IMR-90 (cell line): Measurements from ENCODE around the gene TMEM235. TPM values are rescaled to one million over a fixed set of nuclear protein-coding genes. Genes with fewer than 3 reads are reported as not detected.

Experiments
- ATAC-seq: fragments of 200-7000 bp; cut with Tn5 transposase; 2 replicates; pipeline ENCODE4 v1.9.1; 2020; ENCODE audit warnings: low read depth, mild to moderate bottlenecking, moderate library complexity
- BruUV-seq: library from RNA; stranded (reverse); fragments of 400-500 nt; replicated peaks from 2 replicates; lab custom pipeline; 2021; lab: Mats Ljungman, UMichigan
- CTCF ChIA-PET: fragments of 300-600 bp; formaldehyde crosslinking; extraction: SDS; loops from one replicate; lab custom pipeline; 2021; ENCODE audit warnings: antibody characterized with exemption; lab: Yijun Ruan, JAX
- POLR2A ChIA-PET: fragments of 300-600 bp; sonication (Branson Sonifier 250); formaldehyde crosslinking; loops from one replicate; lab custom pipeline; 2022; ENCODE audit warnings: antibody characterized with exemption; ENCODE audit not compliant: unreplicated experiment; lab: Charles Lee
- DNase-seq: peaks from one replicate; pipeline ENCODE4 v3.0.0; 2013
- H2AFZ ChIP-seq: replicated peaks from 2 replicates; pipeline ENCODE3; 2013; ENCODE audit warnings: low read length, mild to moderate bottlenecking; ENCODE audit not compliant: poor library complexity
- H2AK5ac ChIP-seq: 2 replicates; pipeline ENCODE4 v1.6.1; 2013; ENCODE audit warnings: low read depth, low read length, inconsistent platforms
- H2AK9ac ChIP-seq: replicated peaks from 2 replicates; pipeline ENCODE3; 2013; ENCODE audit warnings: mild to moderate bottlenecking, low read depth, low read length, moderate library complexity; ENCODE audit not compliant: poor library complexity
- H2BK120ac ChIP-seq: 2 replicates; pipeline ENCODE4 v1.6.1; 2013; ENCODE audit warnings: low read depth, low read length, inconsistent platforms
- H2BK15ac ChIP-seq: 3 replicates; pipeline ENCODE4 v1.6.1; 2013; ENCODE audit warnings: low read depth, low read length, inconsistent platforms
- H2BK20ac ChIP-seq: 2 replicates; pipeline ENCODE4 v1.6.1; 2013; ENCODE audit warnings: low read depth, mild to moderate bottlenecking, inconsistent platforms, low read length, moderate library complexity
- H2BK5ac ChIP-seq: 2 replicates; pipeline ENCODE4 v1.6.1; 2013; ENCODE audit warnings: mild to moderate bottlenecking, low read depth, low read length, inconsistent platforms; ENCODE audit not compliant: poor library complexity, severe bottlenecking
- H3K14ac ChIP-seq: replicated peaks from 2 replicates; pipeline ENCODE4 v1.6.1; 2013; ENCODE audit warnings: low read depth, low read length, inconsistent platforms
- H3K18ac ChIP-seq: 2 replicates; pipeline ENCODE4 v1.6.1; 2013; ENCODE audit warnings: low read depth, low read length, control low read depth
- H3K23ac ChIP-seq: 2 replicates; pipeline ENCODE4 v1.6.1; 2013; ENCODE audit warnings: low read depth, low read length, inconsistent platforms
- H3K27ac ChIP-seq: 2 replicates; pipeline ENCODE4 v1.5.1; 2013; ENCODE audit warnings: mild to moderate bottlenecking, control low read depth, low read length; ENCODE audit not compliant: insufficient read depth
- H3K27me3 ChIP-seq: 2 replicates; pipeline ENCODE4 v1.6.1; 2013; ENCODE audit warnings: low read length; ENCODE audit not compliant: control insufficient read depth, insufficient read depth
- H3K36me3 ChIP-seq: 2 replicates; pipeline ENCODE4 v1.6.1; 2013; ENCODE audit warnings: low read length, mixed read lengths; ENCODE audit not compliant: control insufficient read depth, insufficient read depth
- H3K4ac ChIP-seq: 2 replicates; pipeline ENCODE4 v1.6.1; 2013; ENCODE audit warnings: low read depth, low read length, inconsistent platforms
- H3K4me1 ChIP-seq: 2 replicates; pipeline ENCODE4 v1.6.1; 2013; ENCODE audit warnings: low read length, mixed read lengths; ENCODE audit not compliant: control insufficient read depth, insufficient read depth
- H3K4me2 ChIP-seq: 2 replicates; pipeline ENCODE4 v1.6.1; 2013; ENCODE audit warnings: low read depth, mild to moderate bottlenecking, control low read depth, low read length, moderate library complexity
- H3K4me3 ChIP-seq: 2 replicates; pipeline ENCODE4 v1.5.1; 2013; ENCODE audit warnings: low read depth, mild to moderate bottlenecking, control low read depth, low read length, moderate library complexity; ENCODE audit not compliant: insufficient read depth
- H3K56ac ChIP-seq: 2 replicates; pipeline ENCODE4 v1.6.1; 2013; ENCODE audit warnings: low read length, inconsistent platforms; ENCODE audit not compliant: insufficient read depth; ENCODE audit errors: extremely low read depth
- H3K79me1 ChIP-seq, 2 experiments: 2 replicates each; pipeline ENCODE4 v1.6.1; 2013; ENCODE audit warnings: low read length in 2 of 2, inconsistent platforms in 1 of 2, low read depth in 1 of 2
- H3K9ac ChIP-seq: 2 replicates; pipeline ENCODE4 v1.6.1; 2013; ENCODE audit warnings: low read depth, low read length, control low read depth
- H3K9me1 ChIP-seq: 2 replicates; pipeline ENCODE4 v1.6.1; 2013; ENCODE audit warnings: low read length, inconsistent platforms; ENCODE audit not compliant: insufficient read depth
- H3K9me3 ChIP-seq: 2 replicates; pipeline ENCODE4 v1.6.1; 2013; ENCODE audit warnings: low read length; ENCODE audit not compliant: control insufficient read depth, insufficient read depth
- H4K20me1 ChIP-seq: 2 replicates; pipeline ENCODE4 v1.6.1; 2013; ENCODE audit warnings: low read length, inconsistent platforms; ENCODE audit not compliant: insufficient read depth
- H4K5ac ChIP-seq: 2 replicates; pipeline ENCODE4 v1.6.1; 2013; ENCODE audit warnings: mild to moderate bottlenecking, low read depth, low read length, control low read depth
- H4K8ac ChIP-seq, 2 experiments: 2 replicates each; pipeline ENCODE4 v1.6.1; 2013; ENCODE audit warnings: low read depth in 2 of 2, low read length in 2 of 2, control low read depth in 1 of 2, inconsistent platforms in 1 of 2
- H4K91ac ChIP-seq: 2 replicates; pipeline ENCODE4 v1.6.1; 2013; ENCODE audit warnings: low read depth, low read length, inconsistent platforms; ENCODE audit not compliant: insufficient read depth
- BHLHE40 ChIP-seq: fragments of 150-350 bp; IDR thresholded peaks from 2 replicates; pipeline ENCODE4 v1.6.1; 2016; ENCODE audit warnings: mild to moderate bottlenecking, low read depth, low read length
- CEBPB ChIP-seq: IDR thresholded peaks from 2 replicates; pipeline ENCODE4 v1.6.1; 2012; ENCODE audit warnings: low read depth, low read length, improper control_type of control experiment
- CHD1 ChIP-seq: IDR thresholded peaks from 2 replicates; pipeline ENCODE4 v1.6.1; 2012; ENCODE audit warnings: low read depth, low read length, improper control_type of control experiment
- CTCF ChIP-seq: conservative IDR thresholded peaks from 2 replicates; pipeline ENCODE4 v1.5.1; 2012; ENCODE audit warnings: mild to moderate bottlenecking, low read depth, low read length, improper control_type of control experiment
- ELK1 ChIP-seq: fragments of 150-350 bp; IDR thresholded peaks from 2 replicates; pipeline ENCODE4 v1.6.1; 2016; ENCODE audit warnings: low read depth, mild to moderate bottlenecking, low read length, moderate library complexity, borderline replicate concordance
- MAFK ChIP-seq: IDR thresholded peaks from 2 replicates; pipeline ENCODE4 v1.6.1; 2012; ENCODE audit warnings: low read depth, low read length, improper control_type of control experiment
- MAZ ChIP-seq: IDR thresholded peaks from 2 replicates; pipeline ENCODE4 v1.6.1; 2012; ENCODE audit warnings: low read depth, mild to moderate bottlenecking, low read length, improper control_type of control experiment, moderate library complexity, borderline replicate concordance
- MXI1 ChIP-seq: IDR thresholded peaks from 2 replicates; pipeline ENCODE4 v1.6.1; 2012; ENCODE audit warnings: low read depth, mild to moderate bottlenecking, low read length, moderate library complexity, borderline replicate concordance
- NFE2L2 ChIP-seq: fragments of 150-350 bp; IDR thresholded peaks from 2 replicates; pipeline ENCODE4 v1.6.1; 2016; ENCODE audit warnings: low read depth, mild to moderate bottlenecking, low read length
- POLR2A ChIP-seq: IDR thresholded peaks from 2 replicates; pipeline ENCODE4 v1.6.1; 2012; ENCODE audit warnings: mild to moderate bottlenecking, low read depth, low read length
- RAD21 ChIP-seq: IDR thresholded peaks from 2 replicates; pipeline ENCODE4 v1.6.1; 2012; ENCODE audit warnings: low read length, improper control_type of control experiment
- RCOR1 ChIP-seq: IDR thresholded peaks from 2 replicates; pipeline ENCODE4 v1.6.1; 2012; ENCODE audit warnings: mild to moderate bottlenecking, low read length, improper control_type of control experiment; ENCODE audit not compliant: insufficient replicate concordance
- RFX5 ChIP-seq: IDR thresholded peaks from 2 replicates; pipeline ENCODE4 v1.8.0; 2012; ENCODE audit warnings: low read depth, mild to moderate bottlenecking, low read length, moderate library complexity
- USF2 ChIP-seq: fragments of 150-350 bp; IDR thresholded peaks from 2 replicates; pipeline ENCODE4 v1.6.1; 2017; ENCODE audit warnings: mild to moderate bottlenecking, antibody characterized with exemption, low read length, low read depth
- WGBS, 2 experiments: methylation state at CpG; one replicate each; pipeline versions ENCODE4 v1.1.5 to v1.1.7; 2013; ENCODE audit warnings: missing lambda C conversion rate in 2 of 2; ENCODE audit not compliant: insufficient read length in 1 of 2; ENCODE audit errors: extremely low coverage in 2 of 2; 5-methylcytosine and 5-hydroxymethylcytosine counted together
- dilution Hi-C: fragments of 300-500 bp; cut with HindIII; formaldehyde crosslinking; loops from one replicate; pipeline ENCODE4 v1.14.3; 2018; ENCODE audit warnings: low sequenced_read_pairs; ENCODE audit not compliant: unreplicated experiment
- in situ Hi-C: fragments of 300-500 bp; cut with MboI; formaldehyde crosslinking; loops from 3 replicates; pipeline ENCODE4 v1.14.3; 2019; ENCODE audit warnings: low sequenced_read_pairs, inconsistent platforms, mixed read lengths
- intact Hi-C: fragments of 100-400 bp; cut with micrococcal nuclease; formaldehyde crosslinking; loops from 2 replicates; pipeline ENCODE4 v1.10.0; 2022
- polyA plus RNA-seq, 3 experiments: library from polyadenylated mRNA; depleted of rRNA; stranded (reverse); fragments of >200 nt; gene quantifications; 2 replicates each; pipeline ENCODE4 v1.2.3, GENCODE V29; 2012; ENCODE audit warnings: low replicate concordance in 1 of 3
- total RNA-seq: library from RNA; depleted of rRNA; stranded (reverse); fragments of >200 nt; gene quantifications from 2 replicates; pipeline ENCODE4 v1.2.3, GENCODE V29; 2012

The TMEM235 gene
- total and polyA plus RNA-seq, 2 of the 4 experiments (the other 2 are of a cell fraction): not detected

GRCh38 chr17:78223061-78223460 lies 8.4 kb upstream of the TMEM235 start:
- Histone ChIP-seq H3K4me3 (no peak overlapping the region), H3K9me1 (no peaks in the 10 kb centered on the region), H2AK5ac (no peak overlapping the region), H3K18ac (no peak overlapping the region), H3K4me2 (no peak overlapping the region), H4K91ac (no peak overlapping the region), H3K9ac (no peak overlapping the region), H2AFZ (no peak overlapping the region), H2BK120ac (no peak overlapping the region), H3K9me3 (no peaks in the 10 kb centered on the region), H4K5ac (no peak overlapping the region), H4K20me1 (no peaks in the 10 kb centered on the region; the same call in 1 of the 2 replicates), H3K79me1 (peaks cover 0 to 14% of the 10 kb centered on the region in 2 experiments; a peak in 3 of 4 replicates), H2AK9ac (no peak overlapping the region), H4K8ac (no peak overlapping the region), H3K36me3 (peaks cover 3% of the 10 kb centered on the region; the same call in 1 of the 2 replicates), H3K4me1 (no peaks in the 10 kb centered on the region), H3K4ac (no peak overlapping the region), H2BK15ac (no peak overlapping the region), H3K14ac (no peak overlapping the region), H3K27ac (no peak overlapping the region), H3K56ac (no peak overlapping the region), H3K23ac (no peak overlapping the region), H2BK5ac (no peak overlapping the region), H2BK20ac (no peak overlapping the region), H3K27me3 (no peaks in the 10 kb centered on the region)
- no peak for TF ChIP-seq ELK1
- no peak for TF ChIP-seq CEBPB
- TF ChIP-seq CTCF: no peak
- TF ChIP-seq CHD1: no peak
- no peak for TF ChIP-seq NFE2L2
- no peak for TF ChIP-seq RFX5
- TF ChIP-seq MAZ: no peak
- no peak for TF ChIP-seq MAFK
- no peak for TF ChIP-seq RAD21
- TF ChIP-seq MXI1: no peak
- TF ChIP-seq USF2: no peak
- no peak for TF ChIP-seq BHLHE40
- no peak for TF ChIP-seq POLR2A
- TF ChIP-seq RCOR1: no peak
- POLR2A ChIA-PET: no interaction called here
- DNase-seq: no peak
- no peak for ATAC-seq
- no TSS peak for BruUV-seq
- WGBS, 2 experiments: no CpG with 5 or more reads among the region's 4 CpGs
- in situ Hi-C loops: no loop called here
- intact Hi-C loops: no loop called here
- CTCF ChIA-PET: no interaction called here
- dilution Hi-C loops: no loop called here
